Osteocyte (in vitro differentiated cells): ENCODE measurements around the gene PARN. TPM values are rescaled to one million over a fixed set of nuclear protein-coding genes. Genes with fewer than 3 reads are reported as not detected.

Experiments
- DNase-seq: peaks from one replicate; pipeline ENCODE4 v3.0.0; 2021; ENCODE audit warnings: mixed read lengths; ENCODE audit not compliant: unreplicated experiment; ENCODE audit errors: extremely low spot score
- H3K27ac Mint-ChIP-seq: one replicate; pipeline ENCODE4 v1.8.0; 2021; ENCODE audit warnings: mild to moderate bottlenecking, mixed read lengths; ENCODE audit not compliant: unreplicated experiment
- H3K27me3 Mint-ChIP-seq: one replicate; pipeline ENCODE4 v1.8.0; 2021; ENCODE audit warnings: mixed read lengths; ENCODE audit not compliant: unreplicated experiment
- H3K36me3 Mint-ChIP-seq: one replicate; pipeline ENCODE4 v1.8.0; 2021; ENCODE audit warnings: mixed read lengths; ENCODE audit not compliant: unreplicated experiment
- H3K4me1 Mint-ChIP-seq: one replicate; pipeline ENCODE4 v1.8.0; 2021; ENCODE audit warnings: mixed read lengths; ENCODE audit not compliant: unreplicated experiment
- H3K4me3 Mint-ChIP-seq: one replicate; pipeline ENCODE4 v1.8.0; 2021; ENCODE audit warnings: mild to moderate bottlenecking, moderate library complexity, mixed read lengths; ENCODE audit not compliant: unreplicated experiment
- H3K9me3 Mint-ChIP-seq: one replicate; pipeline ENCODE4 v1.8.0; 2021; ENCODE audit warnings: mixed read lengths; ENCODE audit not compliant: unreplicated experiment
- total RNA-seq: library from RNA; stranded (reverse); gene quantifications from 2 replicates; pipeline ENCODE4 v1.2.1, GENCODE V29; 2021
- TF ChIP-seq, protein P1 (sequence below): fragments of 200-600 bp; sonication (generic); IDR thresholded peaks from 2 replicates; pipeline ENCODE4 v1.5.0; 2021; ENCODE audit warnings: antibody characterized with exemption, mild to moderate bottlenecking, moderate library complexity

Gene PARN
- total RNA-seq, 1 donor from 2014 or later, result 34.2 TPM

DNA sequence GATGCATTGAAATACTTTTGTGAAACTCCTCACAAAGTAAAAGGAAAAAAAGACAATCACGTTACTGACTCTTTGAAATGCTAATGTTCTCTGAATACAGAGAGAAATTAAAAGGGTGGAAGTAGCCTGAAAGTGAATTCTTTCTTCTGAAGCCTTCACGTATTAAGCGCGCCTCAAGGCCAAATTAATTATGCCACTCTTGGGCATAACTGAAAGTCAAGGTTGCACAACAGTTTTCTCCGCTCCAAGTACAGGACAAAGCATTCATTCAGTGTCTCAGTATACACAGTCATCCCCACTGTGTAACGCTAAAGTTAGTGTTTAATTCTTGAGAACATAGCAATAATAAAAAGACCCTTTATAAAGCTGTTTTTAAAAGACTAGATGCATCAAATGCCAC is 21.5 kb downstream of the PARN start:
- Mint-ChIP-seq H3K27ac (no peak overlapping the region), H3K36me3 (peaks cover 34% of the 10 kb centered on the region), H3K27me3 (no peaks in the 10 kb centered on the region), H3K4me3 (no peak overlapping the region), H3K9me3 (no peaks in the 10 kb centered on the region), H3K4me1 (no peaks in the 10 kb centered on the region)
- no peak for DNase-seq
- TF ChIP-seq, protein P1, sequence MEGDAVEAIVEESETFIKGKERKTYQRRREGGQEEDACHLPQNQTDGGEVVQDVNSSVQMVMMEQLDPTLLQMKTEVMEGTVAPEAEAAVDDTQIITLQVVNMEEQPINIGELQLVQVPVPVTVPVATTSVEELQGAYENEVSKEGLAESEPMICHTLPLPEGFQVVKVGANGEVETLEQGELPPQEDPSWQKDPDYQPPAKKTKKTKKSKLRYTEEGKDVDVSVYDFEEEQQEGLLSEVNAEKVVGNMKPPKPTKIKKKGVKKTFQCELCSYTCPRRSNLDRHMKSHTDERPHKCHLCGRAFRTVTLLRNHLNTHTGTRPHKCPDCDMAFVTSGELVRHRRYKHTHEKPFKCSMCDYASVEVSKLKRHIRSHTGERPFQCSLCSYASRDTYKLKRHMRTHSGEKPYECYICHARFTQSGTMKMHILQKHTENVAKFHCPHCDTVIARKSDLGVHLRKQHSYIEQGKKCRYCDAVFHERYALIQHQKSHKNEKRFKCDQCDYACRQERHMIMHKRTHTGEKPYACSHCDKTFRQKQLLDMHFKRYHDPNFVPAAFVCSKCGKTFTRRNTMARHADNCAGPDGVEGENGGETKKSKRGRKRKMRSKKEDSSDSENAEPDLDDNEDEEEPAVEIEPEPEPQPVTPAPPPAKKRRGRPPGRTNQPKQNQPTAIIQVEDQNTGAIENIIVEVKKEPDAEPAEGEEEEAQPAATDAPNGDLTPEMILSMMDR, result no peak

- Mint-ChIP-seq H3K27me3 (no peaks in the 10 kb centered on the region), H3K36me3 (peaks cover 36% of the 10 kb centered on the region), H3K4me3 (no peak overlapping the region), H3K27ac (no peak overlapping the region), H3K9me3 (no peaks in the 10 kb centered on the region), H3K4me1 (no peaks in the 10 kb centered on the region)
- TF ChIP-seq, protein P1, result no peak
- no peak for DNase-seq
Measured at GRCh38 chr16:14608111-14608566, 21.9 kb downstream of the PARN start.

DNA sequence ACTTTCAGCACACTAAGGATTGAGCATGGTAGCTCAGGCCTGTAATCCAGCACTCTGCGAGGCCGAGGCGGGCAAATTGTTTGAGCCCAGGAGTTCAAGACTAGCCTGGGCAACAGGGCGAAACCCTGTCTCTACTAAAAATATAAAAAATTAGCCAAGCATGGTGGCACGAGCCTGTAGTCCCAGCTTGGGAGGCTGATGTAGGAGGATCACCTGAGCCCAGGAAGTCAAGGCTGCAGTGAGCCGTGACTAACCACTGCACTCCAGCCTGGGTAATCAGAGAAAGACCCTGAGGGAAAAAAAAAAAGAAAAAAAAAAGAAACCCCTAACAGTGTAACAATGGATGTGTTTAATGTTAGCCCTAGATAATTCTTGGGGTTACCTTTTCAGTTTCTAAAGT is 24.0 kb downstream of the PARN start:
- Mint-ChIP-seq H3K27ac (no peak overlapping the region), H3K4me1 (no peaks in the 10 kb centered on the region), H3K4me3 (no peak overlapping the region), H3K27me3 (no peaks in the 10 kb centered on the region), H3K9me3 (no peaks in the 10 kb centered on the region), H3K36me3 (peaks cover 42% of the 10 kb centered on the region)
- TF ChIP-seq, protein P1, result no peak
- DNase-seq, result no peak

GRCh38 chr16:14602443-14602963 is 27.6 kb downstream of the PARN start:
- H3K27ac Mint-ChIP-seq, result no peak overlapping the region
- H3K9me3 Mint-ChIP-seq, result no peaks in the 10 kb centered on the region
- H3K4me1 Mint-ChIP-seq, result no peaks in the 10 kb centered on the region
- H3K4me3 Mint-ChIP-seq, result no peak overlapping the region
- TF ChIP-seq, protein P1, result no peak
- H3K36me3 Mint-ChIP-seq, result peaks cover 46% of the 10 kb centered on the region
- DNase-seq, result peak; percentile 59
- no peaks in the 10 kb centered on the region for H3K27me3 Mint-ChIP-seq

- TF ChIP-seq, protein P1, result peak; percentile 59
- Mint-ChIP-seq H3K27ac (no peak overlapping the region), H3K4me1 (no peaks in the 10 kb centered on the region), H3K36me3 (peaks cover 39% of the 10 kb centered on the region), H3K4me3 (no peak overlapping the region), H3K27me3 (no peaks in the 10 kb centered on the region), H3K9me3 (no peaks in the 10 kb centered on the region)
- no peak for DNase-seq
Measured at GRCh38 chr16:14600164-14600563, 29.9 kb downstream of the PARN start.
